C4-2B (cell line): ENCODE data around the gene PSMB5.

Experiments
- CTCF ChIP-seq: fragments of 450-650 bp; conservative IDR thresholded peaks from 2 replicates; pipeline ENCODE4 v1.5.1; 2017; ENCODE audit warnings: mild to moderate bottlenecking
- ZFX ChIP-seq: fragments of 450-650 bp; IDR thresholded peaks from 2 replicates; pipeline ENCODE4 v1.6.1; 2017

GRCh38 chr14:23044840-23045239 lies 10.1 kb upstream of the PSMB5 start:
- TF ChIP-seq CTCF (no peak), ZFX (no peak)
